H1 (cell line): ENCODE results near the gene ARHGEF16. TPM values are rescaled to one million over a fixed set of nuclear protein-coding genes. Genes with fewer than 3 reads are reported as not detected.

Experiments
- CTCF ChIA-PET: fragments of 300-600 bp; sonication (Branson Sonifier 250); formaldehyde crosslinking; loops from one replicate; lab custom pipeline; 2021; ENCODE audit not compliant: partially characterized antibody; lab: Charles Lee
- POLR2A ChIA-PET: fragments of 300-600 bp; sonication (Branson Sonifier 250); formaldehyde crosslinking; loops from one replicate; lab custom pipeline; 2021; ENCODE audit warnings: inconsistent platforms; ENCODE audit not compliant: partially characterized antibody; lab: Charles Lee
- DNase-seq, 2 experiments: peaks; one replicate each; pipeline versions ENCODE4 v3.0.0 to v3.0.0-alpha.2; 2010 to 2022; ENCODE audit warnings: low spot score in 2 of 2, low read depth in 1 of 2, mixed read lengths in 1 of 2
- FAIRE-seq: peaks from 2 replicates; lab custom pipeline; 2011; peaks lifted over from hg19 to GRCh38; lab: Jason Lieb, UNC
- H2AFZ ChIP-seq: 2 replicates; pipeline ENCODE4 v1.8.1; 2012; ENCODE audit warnings: low read length, inconsistent platforms
- H2AK5ac ChIP-seq: 2 replicates; pipeline ENCODE4 v1.6.1; 2013; ENCODE audit warnings: low read depth, low read length
- H2BK120ac ChIP-seq: replicated peaks from 2 replicates; pipeline ENCODE3; 2013; ENCODE audit warnings: low read depth, low read length, inconsistent platforms
- H2BK12ac ChIP-seq: 2 replicates; pipeline ENCODE4 v1.6.1; 2013; ENCODE audit warnings: low read depth, low read length
- H2BK15ac ChIP-seq: 2 replicates; pipeline ENCODE4 v1.6.1; 2013; ENCODE audit warnings: low read length
- H2BK20ac ChIP-seq: 2 replicates; pipeline ENCODE4 v1.6.1; 2013; ENCODE audit warnings: low read length
- H2BK5ac ChIP-seq: 2 replicates; pipeline ENCODE4 v1.6.1; 2013; ENCODE audit warnings: low read depth, low read length
- H3K14ac ChIP-seq: 2 replicates; pipeline ENCODE4 v1.6.1; 2013; ENCODE audit warnings: inconsistent platforms; ENCODE audit not compliant: insufficient read length
- H3K18ac ChIP-seq: 2 replicates; pipeline ENCODE4 v1.6.1; 2013; ENCODE audit warnings: low read length; ENCODE audit errors: extremely low read depth
- H3K23ac ChIP-seq: 2 replicates; pipeline ENCODE4 v1.6.1; 2013; ENCODE audit warnings: inconsistent platforms; ENCODE audit not compliant: insufficient read length
- H3K23me2 ChIP-seq: 2 replicates; pipeline ENCODE4 v1.6.1; 2013; ENCODE audit warnings: low read depth, low read length
- H3K27ac ChIP-seq: 2 replicates; pipeline ENCODE4 v1.6.1; 2011; ENCODE audit warnings: low read depth, low read length, inconsistent platforms
- H3K27me3 ChIP-seq, 4 experiments: replicated peaks in 1 of 4; 1 replicate in 1 of 4; 2 replicates in 3 of 4; pipeline versions ENCODE4 v1.6.1 to v1.8.1; 2011 to 2013; ENCODE audit warnings: low read length in 3 of 4, mild to moderate bottlenecking in 3 of 4, inconsistent platforms in 2 of 4, mixed read lengths in 2 of 4, moderate library complexity in 1 of 4; ENCODE audit not compliant: control insufficient read depth in 3 of 4, insufficient read depth in 3 of 4; ENCODE audit errors: extremely low read depth in 1 of 4
- H3K36me3 ChIP-seq, 4 experiments: 2 replicates each; pipeline versions ENCODE4 v1.6.1 to v1.8.1; 2011 to 2013; ENCODE audit warnings: mild to moderate bottlenecking in 4 of 4, low read length in 3 of 4, moderate library complexity in 2 of 4, control low read depth in 1 of 4, inconsistent platforms in 1 of 4; ENCODE audit not compliant: insufficient read depth in 4 of 4, control insufficient read depth in 2 of 4
- H3K4ac ChIP-seq: replicated peaks from 2 replicates; pipeline ENCODE3; 2013; ENCODE audit warnings: low read length, low read depth, mixed read lengths, inconsistent platforms; ENCODE audit not compliant: insufficient read length
- H3K4me1 ChIP-seq, 4 experiments: replicated peaks in 1 of 4; 1 replicate in 1 of 4; 2 replicates in 3 of 4; pipeline versions ENCODE4 v1.6.1 to v1.8.1; 2011 to 2013; ENCODE audit warnings: low read length in 3 of 4, inconsistent platforms in 2 of 4, mixed read lengths in 1 of 4; ENCODE audit not compliant: insufficient read depth in 4 of 4, control insufficient read depth in 3 of 4
- H3K4me2 ChIP-seq, 2 experiments: 2 replicates each; pipeline versions ENCODE4 v1.6.1 to v1.8.1; 2011 to 2013; ENCODE audit warnings: low read depth in 2 of 2, low read length in 2 of 2, control low read depth in 1 of 2, inconsistent platforms in 1 of 2, mild to moderate bottlenecking in 1 of 2; ENCODE audit not compliant: insufficient read depth in 1 of 2
- H3K4me3 ChIP-seq, 4 experiments: fragments of 200-600, 300-600 bp in 1 of 4; sonication (generic), shearing (Covaris generic), sonication (Bioruptor Twin) in 1 of 4; 2 replicates each; pipeline versions ENCODE4 v1.5.1 to v1.8.1; 2011 to 2016; ENCODE audit warnings: low read length in 4 of 4, low read depth in 3 of 4, control low read depth in 2 of 4, inconsistent platforms in 2 of 4, mild to moderate bottlenecking in 2 of 4, mixed read lengths in 1 of 4, moderate library complexity in 1 of 4; ENCODE audit not compliant: insufficient read depth in 2 of 4; ENCODE audit errors: extremely low read depth in 1 of 4
- H3K56ac ChIP-seq: replicated peaks from 2 replicates; pipeline ENCODE3; 2013; ENCODE audit warnings: low read depth, mild to moderate bottlenecking, mixed read lengths, low read length, inconsistent platforms; ENCODE audit not compliant: insufficient read length
- H3K79me1 ChIP-seq: 2 replicates; pipeline ENCODE4 v1.6.1; 2013; ENCODE audit warnings: low read depth, low read length, control low read depth
- H3K79me2 ChIP-seq, 2 experiments: 2 replicates each; pipeline versions ENCODE4 v1.6.1 to v1.8.1; 2012 to 2013; ENCODE audit warnings: low read length in 2 of 2, mild to moderate bottlenecking in 2 of 2, inconsistent platforms in 1 of 2; ENCODE audit not compliant: insufficient read depth in 2 of 2, control insufficient read depth in 1 of 2
- H3K9ac ChIP-seq, 4 experiments: replicated peaks in 1 of 4; 1 replicate in 1 of 4; 2 replicates in 3 of 4; pipeline versions ENCODE4 v1.6.1 to v1.8.1; 2011 to 2013; ENCODE audit warnings: low read depth in 3 of 4, low read length in 3 of 4, control low read depth in 2 of 4, mild to moderate bottlenecking in 2 of 4, moderate library complexity in 2 of 4, inconsistent platforms in 1 of 4; ENCODE audit errors: extremely low read depth in 1 of 4
- H3K9me3 ChIP-seq, 2 experiments: 2 replicates each; pipeline versions ENCODE4 v1.6.1 to v1.8.1; 2012 to 2013; ENCODE audit warnings: mild to moderate bottlenecking in 2 of 2, moderate library complexity in 2 of 2, control low read depth in 1 of 2, inconsistent platforms in 1 of 2, low read depth in 1 of 2, low read length in 1 of 2, mixed read lengths in 1 of 2; ENCODE audit not compliant: insufficient read depth in 2 of 2
- H4K20me1 ChIP-seq, 2 experiments: replicated peaks in 1 of 2; 2 replicates each; pipeline versions ENCODE3 to v1.8.1; 2011 to 2013; ENCODE audit warnings: inconsistent platforms in 2 of 2, low read length in 2 of 2, mild to moderate bottlenecking in 1 of 2; ENCODE audit not compliant: insufficient read depth in 2 of 2, control insufficient read depth in 1 of 2
- H4K5ac ChIP-seq: 2 replicates; pipeline ENCODE4 v1.6.1; 2013; ENCODE audit warnings: low read length, low read depth, mixed read lengths, inconsistent platforms; ENCODE audit not compliant: insufficient read length
- H4K8ac ChIP-seq: 2 replicates; pipeline ENCODE4 v1.8.0; 2013; ENCODE audit warnings: mild to moderate bottlenecking, moderate library complexity, low read length, inconsistent platforms; ENCODE audit not compliant: insufficient read depth; ENCODE audit errors: extremely low read depth
- H4K91ac ChIP-seq: replicated peaks from 2 replicates; pipeline ENCODE3; 2013; ENCODE audit warnings: low read length, mixed read lengths, inconsistent platforms; ENCODE audit not compliant: insufficient read length
- CBX8 ChIP-seq: fragments of 300-800, 300-1000 bp; sonication (generic); IDR thresholded peaks from 2 replicates; pipeline ENCODE4 v1.7.1; 2016; ENCODE audit warnings: low read depth, low read length, borderline replicate concordance
- JUND ChIP-seq: IDR thresholded peaks from 2 replicates; pipeline ENCODE4 v1.6.1; 2011; ENCODE audit warnings: mild to moderate bottlenecking, improper control_type of control experiment, low read length
- KDM4A ChIP-seq: IDR thresholded peaks from one replicate; pipeline ENCODE4 v1.7.1; 2012; ENCODE audit warnings: low read depth, mild to moderate bottlenecking, moderate library complexity, low read length, inconsistent platforms; ENCODE audit not compliant: severe bottlenecking
- POLR2AphosphoS5 ChIP-seq: IDR thresholded peaks from 2 replicates; pipeline ENCODE4 v1.6.1; 2011; ENCODE audit warnings: low read depth, low read length
- RAD21 ChIP-seq, 2 experiments: IDR thresholded peaks in 1 of 2; conservative IDR thresholded peaks in 1 of 2; 2 replicates each; pipeline ENCODE4 v1.6.1; 2011; ENCODE audit warnings: low read depth in 2 of 2, low read length in 2 of 2, improper control_type of control experiment in 1 of 2, inconsistent platforms in 1 of 2, mild to moderate bottlenecking in 1 of 2, moderate library complexity in 1 of 2
- SIN3A ChIP-seq, 2 experiments: IDR thresholded peaks in 1 of 2; conservative IDR thresholded peaks in 1 of 2; 2 replicates each; pipeline ENCODE4 v1.6.1; 2011 to 2012; ENCODE audit warnings: low read length in 2 of 2, improper control_type of control experiment in 1 of 2, low read depth in 1 of 2, mild to moderate bottlenecking in 1 of 2
- SIX5 ChIP-seq: IDR thresholded peaks from 2 replicates; pipeline ENCODE4 v1.6.1; 2011; ENCODE audit warnings: mild to moderate bottlenecking, low read depth, low read length
- SP4 ChIP-seq: IDR thresholded peaks from 2 replicates; pipeline ENCODE4 v1.6.1; 2012; ENCODE audit warnings: low read length, inconsistent platforms
- TAF1 ChIP-seq: IDR thresholded peaks from 2 replicates; pipeline ENCODE4 v1.6.1; 2011; ENCODE audit warnings: mild to moderate bottlenecking, low read depth, low read length
- YY1 ChIP-seq: IDR thresholded peaks from 2 replicates; pipeline ENCODE4 v1.6.1; 2011; ENCODE audit warnings: low read depth, mild to moderate bottlenecking, low read length
- WGBS, 2 experiments: shearing (Covaris generic) in 1 of 2; methylation state at CpG; one replicate each; pipeline versions ENCODE4 v1.1.6 to v1.1.7; 2013 to 2015; ENCODE audit warnings: low lambda C conversion rate in 2 of 2, mixed read lengths in 2 of 2, inconsistent platforms in 1 of 2, low coverage in 1 of 2, missing lambda C conversion rate in 1 of 2; ENCODE audit not compliant: insufficient replicate concordance in 2 of 2, insufficient coverage in 1 of 2, insufficient read length in 1 of 2; ENCODE audit errors: extremely low coverage in 1 of 2, missing lambda C conversion rate in 1 of 2; 5-methylcytosine and 5-hydroxymethylcytosine counted together
- polyA plus RNA-seq, 7 experiments: library from polyadenylated mRNA; depleted of rRNA in 3 of 7; stranded (reverse) in 5 of 7; unstranded in 2 of 7; fragments of >200 nt in 5 of 7; fragments of 200-250 nt in 2 of 7; gene quantifications; 1 replicate in 5 of 7; 2 replicates in 1 of 7; 4 replicates in 1 of 7; pipeline versions ENCODE4 v1.2.1 to v1.2.3, GENCODE V29; 2011 to 2013; ENCODE audit warnings: missing spikeins in 2 of 7, mixed read lengths in 2 of 7
- total RNA-seq: library from RNA; stranded (reverse); fragmentation: NEBNext Ultra II Directional; extraction: Animal tissue kit (Norgen Biotek cat#: 25700); gene quantifications from 2 replicates; pipeline ENCODE4 v1.2.1, GENCODE V29; 2021
- TF ChIP-seq, protein P1 (sequence below): IDR thresholded peaks from 2 replicates; pipeline ENCODE4 v1.6.1; 2012; ENCODE audit warnings: inconsistent platforms

The ARHGEF16 gene
- total and polyA plus RNA-seq, 2 of the 8 experiments (the other 6 are each of a cell fraction or from before 2014, with no cell fraction given) = 18.3 to 20.7 TPM

- CTCF ChIA-PET = interaction anchor here (0.6 to 6.5 kb wide), 5 partner anchors 9 to 882 kb away, joined by 3 to 35 read pairs (median 4); no protein-coding TSS in a partner anchor
- 91% methylated on average over 18 of the region's 18 CpGs; no CpG with 5 or more reads in 1 of the 2 experiments for WGBS, 2 experiments
- no peak for DNase-seq
- no peak overlapping the region; the same call in 1 of the 2 replicates for H2BK12ac ChIP-seq
- POLR2A ChIA-PET = no interaction called here
- TF ChIP-seq POLR2AphosphoS5 (no peak), SP4 (no peak), SIX5 (no peak), TAF1 (no peak), CBX8 (no peak), JUND (no peak), SIN3A (conservative IDR thresholded peaks at IDR 0.05 in 1 of 2, IDR thresholded peaks at IDR 0.05 in 1 of 2; ENCODE audit: low read depth in 1 of 2, low read length in 2 of 2) (no peak), YY1 (no peak), RAD21 (IDR thresholded peaks at IDR 0.05 in 1 of 2, conservative IDR thresholded peaks at IDR 0.05 in 1 of 2; ENCODE audit: low read depth in 2 of 2, low read length in 2 of 2) (no peak), KDM4A (no peak)
- TF ChIP-seq, protein P1, sequence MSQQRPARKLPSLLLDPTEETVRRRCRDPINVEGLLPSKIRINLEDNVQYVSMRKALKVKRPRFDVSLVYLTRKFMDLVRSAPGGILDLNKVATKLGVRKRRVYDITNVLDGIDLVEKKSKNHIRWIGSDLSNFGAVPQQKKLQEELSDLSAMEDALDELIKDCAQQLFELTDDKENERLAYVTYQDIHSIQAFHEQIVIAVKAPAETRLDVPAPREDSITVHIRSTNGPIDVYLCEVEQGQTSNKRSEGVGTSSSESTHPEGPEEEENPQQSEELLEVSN = no peak
- no peaks in the 10 kb centered on the region for H3K79me1 ChIP-seq
- H3K9ac ChIP-seq = no peak overlapping the region
- no peak overlapping the region for H3K4me3 ChIP-seq
- H4K91ac ChIP-seq = no peak overlapping the region
- H3K23ac ChIP-seq = no peak overlapping the region
- no peak overlapping the region for H2BK20ac ChIP-seq
- no peak overlapping the region for H3K4me2 ChIP-seq
- FAIRE-seq = no peak
- H3K4ac ChIP-seq = no peak overlapping the region
- no peak overlapping the region for H3K14ac ChIP-seq
- no peaks in the 10 kb centered on the region for H3K9me3 ChIP-seq
- H2AK5ac ChIP-seq = no peak overlapping the region
- H4K5ac ChIP-seq = no peak overlapping the region
- no peaks in the 10 kb centered on the region for H4K20me1 ChIP-seq
- H3K18ac ChIP-seq = no peak overlapping the region
- no peak overlapping the region for H3K56ac ChIP-seq
- H2BK5ac ChIP-seq = no peak overlapping the region
- no peaks in the 10 kb centered on the region for H3K23me2 ChIP-seq
- no peaks in the 10 kb centered on the region for H3K36me3 ChIP-seq
- no peak overlapping the region for H3K27ac ChIP-seq
- H2AFZ ChIP-seq = no peak overlapping the region
- H3K4me1 ChIP-seq = peaks cover 0 to 2% (median under 1%) of the 10 kb centered on the region in 4 experiments; a peak in 3 of 7 replicates
- no peak overlapping the region for H2BK15ac ChIP-seq
- peaks cover 0 to 2% (median 0%) of the 10 kb centered on the region in 4 experiments; a peak in 1 of 7 replicates for H3K27me3 ChIP-seq
- no peak overlapping the region for H4K8ac ChIP-seq
- no peaks in the 10 kb centered on the region for H3K79me2 ChIP-seq
- H2BK120ac ChIP-seq = no peak overlapping the region
Measured at GRCh38 chr1:3444298-3444697, 10.2 kb upstream of the ARHGEF16 start.
